HepG2 (cell line): ENCODE results near the gene PIK3CB. TPM values are rescaled to one million over a fixed set of nuclear protein-coding genes. Genes with fewer than 3 reads are reported as not detected.

Experiments
- DPF2 ChIP-seq: sonication (generic); formaldehyde crosslinking; IDR thresholded peaks from 2 replicates; pipeline ENCODE4 v1.4.0; 2020; ENCODE audit warnings: mild to moderate bottlenecking, low read depth, missing genetic modification reagents, borderline replicate concordance
- FOXA1 ChIP-seq, 2 experiments: fragments of 450-650 bp in 1 of 2; sonication (generic) in 1 of 2; formaldehyde crosslinking in 1 of 2; IDR thresholded peaks; 2 replicates each; pipeline versions ENCODE4 v1.4.0 to v1.6.1; 2016 to 2020; ENCODE audit warnings: missing genetic modification reagents in 1 of 2
- KDM5A ChIP-seq: fragments of 200-600 bp; sonication (generic); IDR thresholded peaks from 2 replicates; pipeline ENCODE4 v1.7.0; 2018; ENCODE audit warnings: antibody characterized with exemption, mild to moderate bottlenecking, low read length, borderline replicate concordance
- KLF15 ChIP-seq: sonication (generic); formaldehyde crosslinking; IDR thresholded peaks from 2 replicates; pipeline ENCODE4 v1.8.1; 2023; ENCODE audit warnings: borderline replicate concordance, mild to moderate bottlenecking, inconsistent platforms, missing genetic modification reagents, mixed read lengths
- MIXL1 ChIP-seq: IDR thresholded peaks from 2 replicates; pipeline ENCODE4 v1.6.1; 2016
- MLX ChIP-seq: IDR thresholded peaks from 2 replicates; pipeline ENCODE4 v1.6.1; 2016
- RBAK ChIP-seq: sonication (generic); formaldehyde crosslinking; IDR thresholded peaks from 2 replicates; pipeline ENCODE4 v1.5.1; 2020; ENCODE audit warnings: mild to moderate bottlenecking, missing genetic modification reagents
- RXRB ChIP-seq: IDR thresholded peaks from 2 replicates; pipeline ENCODE4 v1.6.1; 2016; ENCODE audit warnings: borderline replicate concordance, missing genetic modification reagents, missing compliant biosample characterization
- TCF7 ChIP-seq: sonication (generic); IDR thresholded peaks from 2 replicates; pipeline ENCODE4 v1.6.1; 2016; ENCODE audit warnings: antibody characterized with exemption, low read depth
- U2AF2 ChIP-seq: fragments of 200-400 bp; formaldehyde crosslinking; IDR thresholded peaks from 2 replicates; pipeline ENCODE4 v1.6.1; 2017; ENCODE audit warnings: low read depth, mild to moderate bottlenecking, low read length
- ZFP41 ChIP-seq: sonication (generic); formaldehyde crosslinking; IDR thresholded peaks from 2 replicates; pipeline ENCODE4 v1.4.0; 2020; ENCODE audit warnings: mild to moderate bottlenecking, missing genetic modification reagents, borderline replicate concordance
- ZNF143 ChIP-seq: sonication (generic); formaldehyde crosslinking; IDR thresholded peaks from 2 replicates; pipeline ENCODE4 v1.4.0; 2020; ENCODE audit warnings: missing genetic modification reagents
- ZNF333 ChIP-seq: sonication (generic); formaldehyde crosslinking; IDR thresholded peaks from 2 replicates; pipeline ENCODE4 v1.4.0; 2020; ENCODE audit warnings: mild to moderate bottlenecking, missing genetic modification reagents, borderline replicate concordance
- ZNF335 ChIP-seq: sonication (generic); formaldehyde crosslinking; IDR thresholded peaks from 2 replicates; pipeline ENCODE4 v1.4.0; 2020; ENCODE audit warnings: missing genetic modification reagents
- ZNF546 ChIP-seq: sonication (generic); formaldehyde crosslinking; conservative IDR thresholded peaks from 2 replicates; pipeline ENCODE4 v1.8.1; 2023; ENCODE audit warnings: mild to moderate bottlenecking, missing genetic modification reagents
- ZNF7 ChIP-seq: IDR thresholded peaks from 2 replicates; pipeline ENCODE4 v1.6.1; 2016; ENCODE audit warnings: missing biosample characterization, missing genetic modification reagents
- ZNF772 ChIP-seq: sonication (generic); formaldehyde crosslinking; IDR thresholded peaks from 2 replicates; pipeline ENCODE4 v1.5.0; 2020; ENCODE audit warnings: mild to moderate bottlenecking, missing genetic modification reagents
- ZNF792 ChIP-seq: IDR thresholded peaks from 2 replicates; pipeline ENCODE4 v1.6.1; 2016
- ZSCAN25 ChIP-seq: sonication (generic); formaldehyde crosslinking; IDR thresholded peaks from 2 replicates; pipeline ENCODE4 v1.8.0; 2022; ENCODE audit warnings: mild to moderate bottlenecking, missing genetic modification reagents
- polyA plus RNA-seq, 8 experiments: library from polyadenylated mRNA; depleted of rRNA in 3 of 8; stranded (reverse) in 7 of 8; unstranded in 1 of 8; fragments of >200 nt; fragmentation: Illumina TruSeq in 4 of 8; extraction: Trizol in 4 of 8; gene quantifications; 2 replicates each; pipeline versions ENCODE4 v1.2.1 to v1.2.3, GENCODE V29; 2011 to 2016; ENCODE audit warnings: low read depth in 4 of 8, missing spikeins in 1 of 8, mixed read lengths in 1 of 8; ENCODE audit not compliant: insufficient read depth in 1 of 8
- total RNA-seq, 5 experiments: library from RNA; depleted of rRNA; stranded (reverse); fragments of >200 nt; fragmentation: Illumina TruSeq; extraction: Trizol; gene quantifications; 2 replicates each; pipeline ENCODE4 v1.2.3, GENCODE V29; 2016; ENCODE audit warnings: low read depth in 1 of 5
- TF ChIP-seq, protein P1 (sequence below): sonication (generic); formaldehyde crosslinking; IDR thresholded peaks from 2 replicates; pipeline ENCODE4 v1.5.0; 2020; ENCODE audit warnings: mild to moderate bottlenecking, missing genetic modification reagents, moderate library complexity
- TF ChIP-seq, protein P2 (sequence below): sonication (generic); formaldehyde crosslinking; IDR thresholded peaks from 2 replicates; pipeline ENCODE4 v1.5.1; 2020; ENCODE audit warnings: mild to moderate bottlenecking, missing genetic modification reagents, borderline replicate concordance
- TF ChIP-seq, protein P3 (sequence below): sonication (generic); formaldehyde crosslinking; IDR thresholded peaks from 2 replicates; pipeline ENCODE4 v1.4.0; 2020; ENCODE audit warnings: low read depth, mild to moderate bottlenecking, missing genetic modification reagents
- TF ChIP-seq, protein P4 (sequence below): IDR thresholded peaks from 2 replicates; pipeline ENCODE4 v1.6.1; 2016; ENCODE audit warnings: mild to moderate bottlenecking
- TF ChIP-seq, protein P5 (sequence below): sonication (generic); formaldehyde crosslinking; IDR thresholded peaks from 2 replicates; pipeline ENCODE4 v1.8.1; 2022; ENCODE audit warnings: mild to moderate bottlenecking, missing genetic modification reagents

PIK3CB gene
- total and polyA plus RNA-seq, 2 of the 13 experiments (the other 11 are each of a cell fraction or from before 2014, with no cell fraction given) = 6.6 to 18.7 TPM

- TF ChIP-seq KDM5A (no peak), TCF7 (peak; percentile 66), ZNF335 (no peak), U2AF2 (no peak), MLX (CRISPR knock-in tag) (no peak), KLF15 (CRISPR knock-in tag) (no peak), ZNF792 (CRISPR knock-in tag) (no peak), ZSCAN25 (no peak), ZNF772 (CRISPR knock-in tag) (no peak), MIXL1 (CRISPR knock-in tag) (0 out of 2 replicates have a peak, but pooled peaks have one; percentile 49), ZNF333 (no peak), FOXA1 (IDR thresholded peaks at IDR 0.05) (no peak), FOXA1 (CRISPR knock-in tag; IDR thresholded peaks at IDR 0.05) (0 out of 2 replicates have a peak, but pooled peaks have one; percentile 8), ZNF7 (CRISPR knock-in tag) (no peak), RXRB (CRISPR knock-in tag) (peak; percentile 51; the same call in 1 of the 2 replicates), ZNF143 (no peak), RBAK (no peak), ZFP41 (CRISPR knock-in tag) (no peak), DPF2 (CRISPR knock-in tag) (0 out of 2 replicates have a peak, but pooled peaks have one; percentile 7), ZNF546 (no peak)
- TF ChIP-seq, protein P1, sequence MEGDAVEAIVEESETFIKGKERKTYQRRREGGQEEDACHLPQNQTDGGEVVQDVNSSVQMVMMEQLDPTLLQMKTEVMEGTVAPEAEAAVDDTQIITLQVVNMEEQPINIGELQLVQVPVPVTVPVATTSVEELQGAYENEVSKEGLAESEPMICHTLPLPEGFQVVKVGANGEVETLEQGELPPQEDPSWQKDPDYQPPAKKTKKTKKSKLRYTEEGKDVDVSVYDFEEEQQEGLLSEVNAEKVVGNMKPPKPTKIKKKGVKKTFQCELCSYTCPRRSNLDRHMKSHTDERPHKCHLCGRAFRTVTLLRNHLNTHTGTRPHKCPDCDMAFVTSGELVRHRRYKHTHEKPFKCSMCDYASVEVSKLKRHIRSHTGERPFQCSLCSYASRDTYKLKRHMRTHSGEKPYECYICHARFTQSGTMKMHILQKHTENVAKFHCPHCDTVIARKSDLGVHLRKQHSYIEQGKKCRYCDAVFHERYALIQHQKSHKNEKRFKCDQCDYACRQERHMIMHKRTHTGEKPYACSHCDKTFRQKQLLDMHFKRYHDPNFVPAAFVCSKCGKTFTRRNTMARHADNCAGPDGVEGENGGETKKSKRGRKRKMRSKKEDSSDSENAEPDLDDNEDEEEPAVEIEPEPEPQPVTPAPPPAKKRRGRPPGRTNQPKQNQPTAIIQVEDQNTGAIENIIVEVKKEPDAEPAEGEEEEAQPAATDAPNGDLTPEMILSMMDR (CRISPR knock-in tag) = peak; percentile 71
- TF ChIP-seq, protein P2, sequence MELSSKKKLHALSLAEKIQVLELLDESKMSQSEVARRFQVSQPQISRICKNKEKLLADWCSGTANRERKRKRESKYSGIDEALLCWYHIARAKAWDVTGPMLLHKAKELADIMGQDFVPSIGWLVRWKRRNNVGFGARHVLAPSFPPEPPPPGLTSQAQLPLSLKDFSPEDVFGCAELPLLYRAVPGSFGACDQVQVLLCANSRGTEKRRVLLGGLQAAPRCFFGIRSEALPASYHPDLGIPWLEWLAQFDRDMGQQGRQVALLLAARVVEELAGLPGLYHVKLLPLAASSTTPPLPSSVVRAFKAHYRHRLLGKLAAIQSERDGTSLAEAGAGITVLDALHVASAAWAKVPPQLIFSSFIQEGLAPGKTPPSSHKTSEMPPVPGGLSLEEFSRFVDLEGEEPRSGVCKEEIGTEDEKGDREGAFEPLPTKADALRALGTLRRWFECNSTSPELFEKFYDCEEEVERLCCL (CRISPR knock-in tag) = no peak
- TF ChIP-seq, protein P3, sequence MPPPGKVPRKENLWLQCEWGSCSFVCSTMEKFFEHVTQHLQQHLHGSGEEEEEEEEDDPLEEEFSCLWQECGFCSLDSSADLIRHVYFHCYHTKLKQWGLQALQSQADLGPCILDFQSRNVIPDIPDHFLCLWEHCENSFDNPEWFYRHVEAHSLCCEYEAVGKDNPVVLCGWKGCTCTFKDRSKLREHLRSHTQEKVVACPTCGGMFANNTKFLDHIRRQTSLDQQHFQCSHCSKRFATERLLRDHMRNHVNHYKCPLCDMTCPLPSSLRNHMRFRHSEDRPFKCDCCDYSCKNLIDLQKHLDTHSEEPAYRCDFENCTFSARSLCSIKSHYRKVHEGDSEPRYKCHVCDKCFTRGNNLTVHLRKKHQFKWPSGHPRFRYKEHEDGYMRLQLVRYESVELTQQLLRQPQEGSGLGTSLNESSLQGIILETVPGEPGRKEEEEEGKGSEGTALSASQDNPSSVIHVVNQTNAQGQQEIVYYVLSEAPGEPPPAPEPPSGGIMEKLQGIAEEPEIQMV (CRISPR knock-in tag) = no peak
- TF ChIP-seq, protein P4, sequence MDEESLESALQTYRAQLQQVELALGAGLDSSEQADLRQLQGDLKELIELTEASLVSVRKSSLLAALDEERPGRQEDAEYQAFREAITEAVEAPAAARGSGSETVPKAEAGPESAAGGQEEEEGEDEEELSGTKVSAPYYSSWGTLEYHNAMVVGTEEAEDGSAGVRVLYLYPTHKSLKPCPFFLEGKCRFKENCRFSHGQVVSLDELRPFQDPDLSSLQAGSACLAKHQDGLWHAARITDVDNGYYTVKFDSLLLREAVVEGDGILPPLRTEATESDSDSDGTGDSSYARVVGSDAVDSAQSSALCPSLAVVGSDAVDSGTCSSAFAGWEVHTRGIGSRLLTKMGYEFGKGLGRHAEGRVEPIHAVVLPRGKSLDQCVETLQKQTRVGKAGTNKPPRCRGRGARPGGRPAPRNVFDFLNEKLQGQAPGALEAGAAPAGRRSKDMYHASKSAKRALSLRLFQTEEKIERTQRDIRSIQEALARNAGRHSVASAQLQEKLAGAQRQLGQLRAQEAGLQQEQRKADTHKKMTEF = no peak
- TF ChIP-seq, protein P5, sequence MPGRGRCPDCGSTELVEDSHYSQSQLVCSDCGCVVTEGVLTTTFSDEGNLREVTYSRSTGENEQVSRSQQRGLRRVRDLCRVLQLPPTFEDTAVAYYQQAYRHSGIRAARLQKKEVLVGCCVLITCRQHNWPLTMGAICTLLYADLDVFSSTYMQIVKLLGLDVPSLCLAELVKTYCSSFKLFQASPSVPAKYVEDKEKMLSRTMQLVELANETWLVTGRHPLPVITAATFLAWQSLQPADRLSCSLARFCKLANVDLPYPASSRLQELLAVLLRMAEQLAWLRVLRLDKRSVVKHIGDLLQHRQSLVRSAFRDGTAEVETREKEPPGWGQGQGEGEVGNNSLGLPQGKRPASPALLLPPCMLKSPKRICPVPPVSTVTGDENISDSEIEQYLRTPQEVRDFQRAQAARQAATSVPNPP = no peak
Measured at GRCh38 chr3:138688871-138689299, 145.8 kb downstream of the PIK3CB start (continued).
